H1 (cell line): ENCODE results near the gene PDK1. TPM values are rescaled to one million over a fixed set of nuclear protein-coding genes. Genes with fewer than 3 reads are reported as not detected.

ENCODE experiments used
- CTCF ChIA-PET: fragments of 300-600 bp; sonication (Branson Sonifier 250); formaldehyde crosslinking; loops from one replicate; lab custom pipeline; 2021; ENCODE audit not compliant: partially characterized antibody; lab: Charles Lee
- POLR2A ChIA-PET: fragments of 300-600 bp; sonication (Branson Sonifier 250); formaldehyde crosslinking; loops from one replicate; lab custom pipeline; 2021; ENCODE audit warnings: inconsistent platforms; ENCODE audit not compliant: partially characterized antibody; lab: Charles Lee
- DNase-seq, 2 experiments: peaks; one replicate each; pipeline versions ENCODE4 v3.0.0 to v3.0.0-alpha.2; 2010 to 2022; ENCODE audit warnings: low spot score in 2 of 2, low read depth in 1 of 2, mixed read lengths in 1 of 2
- FAIRE-seq: peaks from 2 replicates; lab custom pipeline; 2011; peaks lifted over from hg19 to GRCh38; lab: Jason Lieb, UNC
- H2AFZ ChIP-seq: 2 replicates; pipeline ENCODE4 v1.8.1; 2012; ENCODE audit warnings: low read length, inconsistent platforms
- H2AK5ac ChIP-seq: 2 replicates; pipeline ENCODE4 v1.6.1; 2013; ENCODE audit warnings: low read depth, low read length
- H2BK120ac ChIP-seq: replicated peaks from 2 replicates; pipeline ENCODE3; 2013; ENCODE audit warnings: low read depth, low read length, inconsistent platforms
- H2BK12ac ChIP-seq: 2 replicates; pipeline ENCODE4 v1.6.1; 2013; ENCODE audit warnings: low read depth, low read length
- H2BK15ac ChIP-seq: 2 replicates; pipeline ENCODE4 v1.6.1; 2013; ENCODE audit warnings: low read length
- H2BK20ac ChIP-seq: 2 replicates; pipeline ENCODE4 v1.6.1; 2013; ENCODE audit warnings: low read length
- H2BK5ac ChIP-seq: 2 replicates; pipeline ENCODE4 v1.6.1; 2013; ENCODE audit warnings: low read depth, low read length
- H3K14ac ChIP-seq: 2 replicates; pipeline ENCODE4 v1.6.1; 2013; ENCODE audit warnings: inconsistent platforms; ENCODE audit not compliant: insufficient read length
- H3K18ac ChIP-seq: 2 replicates; pipeline ENCODE4 v1.6.1; 2013; ENCODE audit warnings: low read length; ENCODE audit errors: extremely low read depth
- H3K23ac ChIP-seq: 2 replicates; pipeline ENCODE4 v1.6.1; 2013; ENCODE audit warnings: inconsistent platforms; ENCODE audit not compliant: insufficient read length
- H3K23me2 ChIP-seq: 2 replicates; pipeline ENCODE4 v1.6.1; 2013; ENCODE audit warnings: low read depth, low read length
- H3K27ac ChIP-seq: 2 replicates; pipeline ENCODE4 v1.6.1; 2011; ENCODE audit warnings: low read depth, low read length, inconsistent platforms
- H3K27me3 ChIP-seq, 4 experiments: replicated peaks in 1 of 4; 1 replicate in 1 of 4; 2 replicates in 3 of 4; pipeline versions ENCODE4 v1.6.1 to v1.8.1; 2011 to 2013; ENCODE audit warnings: low read length in 3 of 4, mild to moderate bottlenecking in 3 of 4, inconsistent platforms in 2 of 4, mixed read lengths in 2 of 4, moderate library complexity in 1 of 4; ENCODE audit not compliant: control insufficient read depth in 3 of 4, insufficient read depth in 3 of 4; ENCODE audit errors: extremely low read depth in 1 of 4
- H3K36me3 ChIP-seq, 4 experiments: 2 replicates each; pipeline versions ENCODE4 v1.6.1 to v1.8.1; 2011 to 2013; ENCODE audit warnings: mild to moderate bottlenecking in 4 of 4, low read length in 3 of 4, moderate library complexity in 2 of 4, control low read depth in 1 of 4, inconsistent platforms in 1 of 4; ENCODE audit not compliant: insufficient read depth in 4 of 4, control insufficient read depth in 2 of 4
- H3K4ac ChIP-seq: replicated peaks from 2 replicates; pipeline ENCODE3; 2013; ENCODE audit warnings: low read length, low read depth, mixed read lengths, inconsistent platforms; ENCODE audit not compliant: insufficient read length
- H3K4me1 ChIP-seq, 4 experiments: replicated peaks in 1 of 4; 1 replicate in 1 of 4; 2 replicates in 3 of 4; pipeline versions ENCODE4 v1.6.1 to v1.8.1; 2011 to 2013; ENCODE audit warnings: low read length in 3 of 4, inconsistent platforms in 2 of 4, mixed read lengths in 1 of 4; ENCODE audit not compliant: insufficient read depth in 4 of 4, control insufficient read depth in 3 of 4
- H3K4me2 ChIP-seq, 2 experiments: 2 replicates each; pipeline versions ENCODE4 v1.6.1 to v1.8.1; 2011 to 2013; ENCODE audit warnings: low read depth in 2 of 2, low read length in 2 of 2, control low read depth in 1 of 2, inconsistent platforms in 1 of 2, mild to moderate bottlenecking in 1 of 2; ENCODE audit not compliant: insufficient read depth in 1 of 2
- H3K4me3 ChIP-seq, 4 experiments: fragments of 200-600, 300-600 bp in 1 of 4; sonication (generic), shearing (Covaris generic), sonication (Bioruptor Twin) in 1 of 4; 2 replicates each; pipeline versions ENCODE4 v1.5.1 to v1.8.1; 2011 to 2016; ENCODE audit warnings: low read length in 4 of 4, low read depth in 3 of 4, control low read depth in 2 of 4, inconsistent platforms in 2 of 4, mild to moderate bottlenecking in 2 of 4, mixed read lengths in 1 of 4, moderate library complexity in 1 of 4; ENCODE audit not compliant: insufficient read depth in 2 of 4; ENCODE audit errors: extremely low read depth in 1 of 4
- H3K56ac ChIP-seq: replicated peaks from 2 replicates; pipeline ENCODE3; 2013; ENCODE audit warnings: low read depth, mild to moderate bottlenecking, mixed read lengths, low read length, inconsistent platforms; ENCODE audit not compliant: insufficient read length
- H3K79me1 ChIP-seq: 2 replicates; pipeline ENCODE4 v1.6.1; 2013; ENCODE audit warnings: low read depth, low read length, control low read depth
- H3K79me2 ChIP-seq, 2 experiments: 2 replicates each; pipeline versions ENCODE4 v1.6.1 to v1.8.1; 2012 to 2013; ENCODE audit warnings: low read length in 2 of 2, mild to moderate bottlenecking in 2 of 2, inconsistent platforms in 1 of 2; ENCODE audit not compliant: insufficient read depth in 2 of 2, control insufficient read depth in 1 of 2
- H3K9ac ChIP-seq, 4 experiments: replicated peaks in 1 of 4; 1 replicate in 1 of 4; 2 replicates in 3 of 4; pipeline versions ENCODE4 v1.6.1 to v1.8.1; 2011 to 2013; ENCODE audit warnings: low read depth in 3 of 4, low read length in 3 of 4, control low read depth in 2 of 4, mild to moderate bottlenecking in 2 of 4, moderate library complexity in 2 of 4, inconsistent platforms in 1 of 4; ENCODE audit errors: extremely low read depth in 1 of 4
- H3K9me3 ChIP-seq, 2 experiments: 2 replicates each; pipeline versions ENCODE4 v1.6.1 to v1.8.1; 2012 to 2013; ENCODE audit warnings: mild to moderate bottlenecking in 2 of 2, moderate library complexity in 2 of 2, control low read depth in 1 of 2, inconsistent platforms in 1 of 2, low read depth in 1 of 2, low read length in 1 of 2, mixed read lengths in 1 of 2; ENCODE audit not compliant: insufficient read depth in 2 of 2
- H4K20me1 ChIP-seq, 2 experiments: replicated peaks in 1 of 2; 2 replicates each; pipeline versions ENCODE3 to v1.8.1; 2011 to 2013; ENCODE audit warnings: inconsistent platforms in 2 of 2, low read length in 2 of 2, mild to moderate bottlenecking in 1 of 2; ENCODE audit not compliant: insufficient read depth in 2 of 2, control insufficient read depth in 1 of 2
- H4K5ac ChIP-seq: 2 replicates; pipeline ENCODE4 v1.6.1; 2013; ENCODE audit warnings: low read length, low read depth, mixed read lengths, inconsistent platforms; ENCODE audit not compliant: insufficient read length
- H4K8ac ChIP-seq: 2 replicates; pipeline ENCODE4 v1.8.0; 2013; ENCODE audit warnings: mild to moderate bottlenecking, moderate library complexity, low read length, inconsistent platforms; ENCODE audit not compliant: insufficient read depth; ENCODE audit errors: extremely low read depth
- H4K91ac ChIP-seq: replicated peaks from 2 replicates; pipeline ENCODE3; 2013; ENCODE audit warnings: low read length, mixed read lengths, inconsistent platforms; ENCODE audit not compliant: insufficient read length
- BACH1 ChIP-seq: IDR thresholded peaks from 2 replicates; pipeline ENCODE4 v1.6.1; 2012; ENCODE audit warnings: low read length, improper control_type of control experiment
- CBX5 ChIP-seq: fragments of 300-800, 300-1000 bp; sonication (generic); IDR thresholded peaks from 2 replicates; pipeline ENCODE4 v1.7.1; 2016; ENCODE audit warnings: antibody characterized with exemption, low read length, low read depth
- CHD1 ChIP-seq: IDR thresholded peaks from 2 replicates; pipeline ENCODE4 v1.6.1; 2012; ENCODE audit warnings: low read depth, low read length, improper control_type of control experiment
- KDM1A ChIP-seq: fragments of 200-600, 300-600 bp; sonication (generic); IDR thresholded peaks from 2 replicates; pipeline ENCODE4 v1.7.1; 2016; ENCODE audit warnings: mild to moderate bottlenecking, low read length, borderline replicate concordance
- RBBP5 ChIP-seq: IDR thresholded peaks from 2 replicates; pipeline ENCODE4 v1.7.1; 2012; ENCODE audit warnings: low read depth, mild to moderate bottlenecking, inconsistent platforms, low read length, moderate library complexity, borderline replicate concordance
- RFX5 ChIP-seq: IDR thresholded peaks from 2 replicates; pipeline ENCODE4 v1.6.1; 2011; ENCODE audit warnings: low read depth, low read length, improper control_type of control experiment, borderline replicate concordance
- RXRA ChIP-seq: IDR thresholded peaks from 2 replicates; pipeline ENCODE4 v1.6.1; 2011; ENCODE audit warnings: low read depth, mild to moderate bottlenecking, low read length, moderate library complexity; ENCODE audit not compliant: insufficient read depth
- SIX5 ChIP-seq: IDR thresholded peaks from 2 replicates; pipeline ENCODE4 v1.6.1; 2011; ENCODE audit warnings: mild to moderate bottlenecking, low read depth, low read length
- SP1 ChIP-seq: IDR thresholded peaks from 2 replicates; pipeline ENCODE4 v1.6.1; 2011; ENCODE audit warnings: low read depth, low read length
- TAF7 ChIP-seq: optimal IDR thresholded peaks from 2 replicates; pipeline ENCODE3; 2011; ENCODE audit warnings: low read depth, mild to moderate bottlenecking, inconsistent platforms, low read length, moderate library complexity, borderline replicate concordance
- WGBS, 2 experiments: shearing (Covaris generic) in 1 of 2; methylation state at CpG; one replicate each; pipeline versions ENCODE4 v1.1.6 to v1.1.7; 2013 to 2015; ENCODE audit warnings: low lambda C conversion rate in 2 of 2, mixed read lengths in 2 of 2, inconsistent platforms in 1 of 2, low coverage in 1 of 2, missing lambda C conversion rate in 1 of 2; ENCODE audit not compliant: insufficient replicate concordance in 2 of 2, insufficient coverage in 1 of 2, insufficient read length in 1 of 2; ENCODE audit errors: extremely low coverage in 1 of 2, missing lambda C conversion rate in 1 of 2; 5-methylcytosine and 5-hydroxymethylcytosine counted together
- polyA plus RNA-seq, 7 experiments: library from polyadenylated mRNA; depleted of rRNA in 3 of 7; stranded (reverse) in 5 of 7; unstranded in 2 of 7; fragments of >200 nt in 5 of 7; fragments of 200-250 nt in 2 of 7; gene quantifications; 1 replicate in 5 of 7; 2 replicates in 1 of 7; 4 replicates in 1 of 7; pipeline versions ENCODE4 v1.2.1 to v1.2.3, GENCODE V29; 2011 to 2013; ENCODE audit warnings: missing spikeins in 2 of 7, mixed read lengths in 2 of 7
- total RNA-seq: library from RNA; stranded (reverse); fragmentation: NEBNext Ultra II Directional; extraction: Animal tissue kit (Norgen Biotek cat#: 25700); gene quantifications from 2 replicates; pipeline ENCODE4 v1.2.1, GENCODE V29; 2021

PDK1 gene
- total and polyA plus RNA-seq, 2 of the 8 experiments (the other 6 are each of a cell fraction or from before 2014, with no cell fraction given) = 18.2 to 21.9 TPM

GRCh38 chr2:172545408-172546075, 10.3 kb upstream of the PDK1 start:
- Histone ChIP-seq H2AK5ac (no peak overlapping the region), H4K91ac (no peak overlapping the region), H3K4me2 (no peak overlapping the region), H3K23me2 (no peaks in the 10 kb centered on the region), H3K4me3 (no peak overlapping the region), H2BK5ac (no peak overlapping the region), H3K79me2 (no peaks in the 10 kb centered on the region), H3K36me3 (peaks cover 0 to 15% (median 2%) of the 10 kb centered on the region in 4 experiments; a peak in 3 of 8 replicates), H4K5ac (no peak overlapping the region), H3K27me3 (no peaks in the 10 kb centered on the region), H3K56ac (no peak overlapping the region), H3K18ac (no peak overlapping the region), H3K4me1 (peaks cover 0 to 7% (median 1%) of the 10 kb centered on the region in 4 experiments; a peak in 2 of 7 replicates), H3K4ac (no peak overlapping the region), H3K27ac (no peak overlapping the region), H2BK12ac (no peak overlapping the region), H3K23ac (no peak overlapping the region), H3K9ac (no peak overlapping the region), H4K8ac (no peak overlapping the region), H4K20me1 (no peaks in the 10 kb centered on the region), H3K79me1 (no peaks in the 10 kb centered on the region), H3K14ac (no peak overlapping the region), H3K9me3 (peaks cover 25 to 36% of the 10 kb centered on the region in 2 experiments), H2AFZ (no peak overlapping the region), H2BK20ac (no peak overlapping the region), H2BK120ac (no peak overlapping the region), H2BK15ac (no peak overlapping the region)
- DNase-seq = no peak
- whole genome bisulfite sequencing, 2 experiments = 96% methylated on average over 2 of the region's 2 CpGs; no CpG with 5 or more reads in 1 of the 2 experiments
- no peak for FAIRE-seq
- ChIA-PET CTCF (interaction anchor here (0.6 to 1.6 kb wide), 3 partner anchors 9 to 449 kb away, joined by 3 to 4 read pairs (median 3); no protein-coding TSS in a partner anchor), POLR2A (interaction anchor here (1.0 to 1.4 kb wide), 4 partner anchors 10 to 34 kb away, joined by 3 to 6 read pairs (median 4); no protein-coding TSS in a partner anchor)
- no peak for TF ChIP-seq BACH1
- TF ChIP-seq CBX5 = no peak
- no peak for TF ChIP-seq CHD1
- no peak for TF ChIP-seq RBBP5
- no peak for TF ChIP-seq SP1
- TF ChIP-seq RXRA = no peak
- no peak for TF ChIP-seq RFX5
- TF ChIP-seq KDM1A = no peak
- no peak for TF ChIP-seq SIX5
- TF ChIP-seq TAF7 = no peak
